ENCODE results near the gene PON3. TPM values are rescaled to one million over a fixed set of nuclear protein-coding genes. Genes with fewer than 3 reads are reported as not detected.

The PON3 gene
- total RNA-seq, 1 experiment from 2014 or later, result 1.2 TPM

- ATAC-seq, result no peak
- Histone ChIP-seq H3K27me3 (ENCODE audit: control insufficient read depth, insufficient read depth, low read length) (no peaks in the 10 kb centered on the region), H3K9me3 (ENCODE audit: control insufficient read depth, insufficient read depth, low read depth, low read length) (no peaks in the 10 kb centered on the region), H3K36me3 (ENCODE audit: control insufficient read depth, insufficient read depth, low read length) (no peaks in the 10 kb centered on the region), H3K4me3 (ENCODE audit: low read depth in 2 of 2, low read length in 2 of 2) (no peak overlapping the region), H3K27ac (ENCODE audit: low read length) (no peak overlapping the region), H3K4me1 (ENCODE audit: control insufficient read depth, insufficient read depth, low read length) (no peaks in the 10 kb centered on the region)
- TF ChIP-seq REST (IDR thresholded peaks at IDR 0.05; ENCODE audit: insufficient read depth in 1 of 2, low read depth in 2 of 2, low read length in 1 of 2) (no peak), TCF7L2 (IDR thresholded peaks at IDR 0.05; ENCODE audit: low read depth, low read length) (no peak), CTCF (IDR thresholded peaks at IDR 0.05) (no peak), POLR2AphosphoS5 (IDR thresholded peaks at IDR 0.05; ENCODE audit: low read depth, low read length) (no peak), SIN3A (IDR thresholded peaks at IDR 0.05; ENCODE audit: borderline replicate concordance, insufficient read depth, low read depth, low read length) (no peak)
- intact Hi-C loops (cut with micrococcal nuclease; ENCODE audit: unreplicated experiment) (no loop called here), in situ Hi-C loops (cut with HindIII; ENCODE audit: low pct_unique_long_range_greater_than_20kb, low sequenced_read_pairs) (no loop called here)
- ChIA-PET CTCF (no interaction called here), POLR2A (no interaction called here)
- no TSS peak for BruUV-seq (replicated peaks)
- no peak for DNase-seq (ENCODE audit: low read depth, low spot score)
Observed at GRCh38 chr7:95318501-95319100, 77.6 kb downstream of the PON3 start.

- POLR2A ChIA-PET, result no interaction called here
- no peaks in the 10 kb centered on the region for H3K36me3 ChIP-seq (ENCODE audit: control insufficient read depth, insufficient read depth, low read length)
Observed at GRCh38 chr7:95317966-95318365, 78.2 kb downstream of the PON3 start.

More at GRCh38 chr7:95317966-95318365, 78.2 kb downstream of the PON3 start:
- H3K4me3 ChIP-seq (ENCODE audit: low read depth in 2 of 2, low read length in 2 of 2), result no peak overlapping the region
- intact Hi-C loops (cut with micrococcal nuclease; ENCODE audit: unreplicated experiment), result no loop called here
- DNase-seq (ENCODE audit: low read depth, low spot score) (no peak), ATAC-seq (no peak)
- H3K9me3 ChIP-seq (ENCODE audit: control insufficient read depth, insufficient read depth, low read depth, low read length), result no peaks in the 10 kb centered on the region
- no TSS peak for BruUV-seq (replicated peaks)
- no peaks in the 10 kb centered on the region for H3K27me3 ChIP-seq (ENCODE audit: control insufficient read depth, insufficient read depth, low read length)
- TF ChIP-seq CTCF (IDR thresholded peaks at IDR 0.05), result no peak
- no peak for TF ChIP-seq SIN3A (IDR thresholded peaks at IDR 0.05; ENCODE audit: borderline replicate concordance, insufficient read depth, low read depth, low read length)
- H3K4me1 ChIP-seq (ENCODE audit: control insufficient read depth, insufficient read depth, low read length), result no peaks in the 10 kb centered on the region
- CTCF ChIA-PET, result no interaction called here
- in situ Hi-C loops (cut with HindIII; ENCODE audit: low pct_unique_long_range_greater_than_20kb, low sequenced_read_pairs), result no loop called here
- no peak overlapping the region for H3K27ac ChIP-seq (ENCODE audit: low read length)

Data from Panc1 (cell line).